Brain microvascular endothelial cell (primary cell): ENCODE results near the gene AK1.
A peak's percentile ranks its signal among the peaks of the same experiment; 100 is the strongest.

Source experiments
- DNase-seq: peaks from one replicate; pipeline ENCODE4 v3.0.0-alpha.2; 2020
- H3K27ac ChIP-seq: fragments of 250-450 bp; sonication (Bioruptor Pico); 2 replicates; pipeline ENCODE4 v1.5.1; 2020; ENCODE audit warnings: mild to moderate bottlenecking, moderate library complexity
- H3K27me3 ChIP-seq: fragments of 250-450 bp; sonication (Bioruptor Pico); replicated peaks from 2 replicates; pipeline ENCODE4 v1.5.1; 2020; ENCODE audit warnings: mild to moderate bottlenecking
- H3K36me3 ChIP-seq: fragments of 250-450 bp; sonication (Bioruptor Pico); replicated peaks from 2 replicates; pipeline ENCODE4 v1.5.1; 2020; ENCODE audit warnings: mild to moderate bottlenecking
- H3K4me3 ChIP-seq: 2 replicates; pipeline ENCODE4 v1.5.1; 2011; ENCODE audit warnings: low read depth, mild to moderate bottlenecking, control low read depth, low read length, moderate library complexity
- in situ Hi-C: cut with HindIII; loops from 2 replicates; pipeline ENCODE4 v1.10.0; 2017; ENCODE audit warnings: low sequenced_read_pairs, low pct_ligation_motif_present
- TF ChIP-seq, protein P1 (sequence below): IDR thresholded peaks from 2 replicates; pipeline ENCODE4 v1.5.1; 2011; ENCODE audit warnings: low read depth, mild to moderate bottlenecking, moderate library complexity, low read length, control low read depth, inconsistent platforms; ENCODE audit errors: missing control alignments

The AK1 gene

GRCh38 chr9:127912882-127913281 is 35.4 kb upstream of the AK1 start:
- TF ChIP-seq, protein P1, sequence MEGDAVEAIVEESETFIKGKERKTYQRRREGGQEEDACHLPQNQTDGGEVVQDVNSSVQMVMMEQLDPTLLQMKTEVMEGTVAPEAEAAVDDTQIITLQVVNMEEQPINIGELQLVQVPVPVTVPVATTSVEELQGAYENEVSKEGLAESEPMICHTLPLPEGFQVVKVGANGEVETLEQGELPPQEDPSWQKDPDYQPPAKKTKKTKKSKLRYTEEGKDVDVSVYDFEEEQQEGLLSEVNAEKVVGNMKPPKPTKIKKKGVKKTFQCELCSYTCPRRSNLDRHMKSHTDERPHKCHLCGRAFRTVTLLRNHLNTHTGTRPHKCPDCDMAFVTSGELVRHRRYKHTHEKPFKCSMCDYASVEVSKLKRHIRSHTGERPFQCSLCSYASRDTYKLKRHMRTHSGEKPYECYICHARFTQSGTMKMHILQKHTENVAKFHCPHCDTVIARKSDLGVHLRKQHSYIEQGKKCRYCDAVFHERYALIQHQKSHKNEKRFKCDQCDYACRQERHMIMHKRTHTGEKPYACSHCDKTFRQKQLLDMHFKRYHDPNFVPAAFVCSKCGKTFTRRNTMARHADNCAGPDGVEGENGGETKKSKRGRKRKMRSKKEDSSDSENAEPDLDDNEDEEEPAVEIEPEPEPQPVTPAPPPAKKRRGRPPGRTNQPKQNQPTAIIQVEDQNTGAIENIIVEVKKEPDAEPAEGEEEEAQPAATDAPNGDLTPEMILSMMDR, result no peak
- peaks cover 32% of the 10 kb centered on the region for H3K36me3 ChIP-seq
- in situ Hi-C loops, result no loop called here
- DNase-seq, result no peak
- H3K27me3 ChIP-seq, result no peaks in the 10 kb centered on the region
- no peak overlapping the region for H3K4me3 ChIP-seq
- no peak overlapping the region for H3K27ac ChIP-seq

GRCh38 chr9:127912296-127912695 is 34.8 kb upstream of the AK1 start:
- in situ Hi-C loops, result no loop called here
- TF ChIP-seq, protein P1, result no peak
- Histone ChIP-seq H3K27ac (no peak overlapping the region), H3K36me3 (peaks cover 32% of the 10 kb centered on the region), H3K27me3 (no peaks in the 10 kb centered on the region), H3K4me3 (no peak overlapping the region)
- no peak for DNase-seq

- H3K27me3 ChIP-seq, result no peaks in the 10 kb centered on the region
- H3K4me3 ChIP-seq, result no peak overlapping the region
- no peak for DNase-seq
- TF ChIP-seq, protein P1, result peak; percentile 28
- no peak overlapping the region for H3K27ac ChIP-seq
- in situ Hi-C loops, result no loop called here
- H3K36me3 ChIP-seq, result peaks cover 32% of the 10 kb centered on the region
These were observed 33.2 kb upstream of the AK1 start for GRCh38 chr9:127910613-127911205.

DNA sequence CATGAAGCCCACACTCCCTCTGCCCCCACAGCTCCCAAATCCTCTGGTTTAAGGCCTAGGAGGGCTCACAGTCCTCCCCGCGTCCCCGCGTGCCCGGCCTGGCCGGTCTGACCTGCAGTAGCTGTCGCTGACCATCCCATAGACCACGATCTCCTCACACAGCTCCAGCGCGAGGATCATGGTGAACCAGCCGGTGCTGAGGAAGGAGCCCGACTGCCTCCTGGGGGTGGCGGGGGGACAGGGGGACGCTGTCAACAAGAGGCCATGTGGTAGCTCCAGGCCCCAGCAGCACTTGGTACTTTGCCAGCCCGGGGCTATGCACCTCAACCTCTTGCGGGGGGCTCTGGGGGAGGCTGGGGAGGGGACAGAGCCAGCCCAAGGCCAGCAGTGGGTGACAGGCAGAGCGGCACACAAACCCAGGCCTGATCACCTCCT is 32.4 kb upstream of the AK1 start:
- DNase-seq, result no peak
- H3K4me3 ChIP-seq, result no peak overlapping the region
- H3K27ac ChIP-seq, result no peak overlapping the region
- TF ChIP-seq, protein P1, result no peak
- H3K36me3 ChIP-seq, result peaks cover 32% of the 10 kb centered on the region
- no peaks in the 10 kb centered on the region for H3K27me3 ChIP-seq
- in situ Hi-C loops, result no loop called here

DNA sequence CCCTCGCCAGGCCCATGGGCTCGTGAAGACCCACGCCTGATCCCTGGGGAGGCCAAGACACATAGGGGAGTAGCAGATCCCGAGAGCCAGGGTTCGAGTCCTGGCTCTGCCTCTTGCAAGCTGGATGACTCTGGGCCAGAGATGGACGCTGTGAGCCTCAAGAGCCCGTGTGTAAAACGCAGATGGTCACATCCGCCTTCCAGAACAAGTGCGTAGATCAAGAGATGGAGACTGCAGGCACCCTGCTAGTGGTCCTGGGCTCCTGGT is 31.1 kb upstream of the AK1 start:
- H3K27ac ChIP-seq, result no peak overlapping the region
- no peak overlapping the region for H3K4me3 ChIP-seq
- DNase-seq, result no peak
- TF ChIP-seq, protein P1, result no peak
- no peaks in the 10 kb centered on the region for H3K27me3 ChIP-seq
- peaks cover 32% of the 10 kb centered on the region for H3K36me3 ChIP-seq
- in situ Hi-C loops, result no loop called here
